ENCODE results near the gene SLC2A5. TPM values are rescaled to one million over a fixed set of nuclear protein-coding genes. Genes with fewer than 3 reads are reported as not detected.

SLC2A5 gene
- total and polyA plus RNA-seq, 9 of the 15 experiments (the other 6 are each of a cell fraction or from before 2014, with no cell fraction given) = 0.08 TPM; not detected in 8

DNA sequence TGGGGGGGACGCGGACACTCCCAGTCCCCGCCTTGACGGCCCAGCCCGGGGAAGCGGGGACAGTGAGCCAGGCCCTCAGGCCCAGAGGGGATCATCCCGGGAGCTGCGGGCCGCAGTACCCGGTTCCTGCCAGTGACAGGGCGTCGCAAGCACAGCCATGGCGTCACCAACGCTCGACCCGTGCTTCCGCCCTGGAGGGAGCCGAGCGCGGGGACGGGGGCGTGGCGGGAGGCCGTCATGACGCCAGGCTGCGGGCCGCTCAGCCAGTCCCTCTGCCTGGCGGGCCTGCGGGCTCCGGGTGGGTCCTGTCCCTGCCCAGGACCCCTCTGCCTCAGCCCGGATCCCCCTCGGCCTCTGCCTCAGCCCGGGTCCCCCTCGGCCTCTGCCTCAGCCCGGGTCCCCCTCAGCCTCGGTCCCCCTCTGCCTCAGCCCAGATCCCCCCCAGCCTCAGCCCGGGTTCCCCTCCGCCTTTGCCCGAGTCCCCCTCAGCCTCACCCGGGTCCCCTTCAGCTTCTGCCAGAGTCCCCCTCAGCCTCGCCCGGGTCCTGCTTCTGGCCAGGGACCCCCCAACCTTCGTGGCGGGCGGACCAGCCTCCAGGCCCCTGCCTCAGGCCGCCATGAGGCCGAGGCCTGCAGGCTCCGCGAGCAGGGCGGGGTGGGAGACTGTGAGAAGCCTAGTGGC lies 2.3 kb upstream of the SLC2A5 start (continued):
- no peak for TF ChIP-seq HDAC3 (IDR thresholded peaks at IDR 0.05; ENCODE audit: borderline replicate concordance, partially characterized antibody)
- TF ChIP-seq SMAD4 (CRISPR knock-in tag; conservative IDR thresholded peaks at IDR 0.05) = peak; percentile 48; the same call in 1 of the 2 replicates
- TF ChIP-seq RBM15 (IDR thresholded peaks at IDR 0.05; ENCODE audit: insufficient read depth, low read length) = no peak
- TF ChIP-seq, protein P1, sequence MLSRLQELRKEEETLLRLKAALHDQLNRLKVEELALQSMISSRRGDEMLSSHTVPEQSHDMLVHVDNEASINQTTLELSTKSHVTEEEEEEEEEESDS (CRISPR knock-in tag; IDR thresholded peaks at IDR 0.05) = no peak
- TF ChIP-seq, protein P2, sequence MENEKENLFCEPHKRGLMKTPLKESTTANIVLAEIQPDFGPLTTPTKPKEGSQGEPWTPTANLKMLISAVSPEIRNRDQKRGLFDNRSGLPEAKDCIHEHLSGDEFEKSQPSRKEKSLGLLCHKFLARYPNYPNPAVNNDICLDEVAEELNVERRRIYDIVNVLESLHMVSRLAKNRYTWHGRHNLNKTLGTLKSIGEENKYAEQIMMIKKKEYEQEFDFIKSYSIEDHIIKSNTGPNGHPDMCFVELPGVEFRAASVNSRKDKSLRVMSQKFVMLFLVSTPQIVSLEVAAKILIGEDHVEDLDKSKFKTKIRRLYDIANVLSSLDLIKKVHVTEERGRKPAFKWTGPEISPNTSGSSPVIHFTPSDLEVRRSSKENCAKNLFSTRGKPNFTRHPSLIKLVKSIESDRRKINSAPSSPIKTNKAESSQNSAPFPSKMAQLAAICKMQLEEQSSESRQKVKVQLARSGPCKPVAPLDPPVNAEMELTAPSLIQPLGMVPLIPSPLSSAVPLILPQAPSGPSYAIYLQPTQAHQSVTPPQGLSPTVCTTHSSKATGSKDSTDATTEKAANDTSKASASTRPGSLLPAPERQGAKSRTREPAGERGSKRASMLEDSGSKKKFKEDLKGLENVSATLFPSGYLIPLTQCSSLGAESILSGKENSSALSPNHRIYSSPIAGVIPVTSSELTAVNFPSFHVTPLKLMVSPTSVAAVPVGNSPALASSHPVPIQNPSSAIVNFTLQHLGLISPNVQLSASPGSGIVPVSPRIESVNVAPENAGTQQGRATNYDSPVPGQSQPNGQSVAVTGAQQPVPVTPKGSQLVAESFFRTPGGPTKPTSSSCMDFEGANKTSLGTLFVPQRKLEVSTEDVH (IDR thresholded peaks at IDR 0.05; ENCODE audit: low read depth, partially characterized antibody) = no peak
- TF ChIP-seq, protein P3, sequence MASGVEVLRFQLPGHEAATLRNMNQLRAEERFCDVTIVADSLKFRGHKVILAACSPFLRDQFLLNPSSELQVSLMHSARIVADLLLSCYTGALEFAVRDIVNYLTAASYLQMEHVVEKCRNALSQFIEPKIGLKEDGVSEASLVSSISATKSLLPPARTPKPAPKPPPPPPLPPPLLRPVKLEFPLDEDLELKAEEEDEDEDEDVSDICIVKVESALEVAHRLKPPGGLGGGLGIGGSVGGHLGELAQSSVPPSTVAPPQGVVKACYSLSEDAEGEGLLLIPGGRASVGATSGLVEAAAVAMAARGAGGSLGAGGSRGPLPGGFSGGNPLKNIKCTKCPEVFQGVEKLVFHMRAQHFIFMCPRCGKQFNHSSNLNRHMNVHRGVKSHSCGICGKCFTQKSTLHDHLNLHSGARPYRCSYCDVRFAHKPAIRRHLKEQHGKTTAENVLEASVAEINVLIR (CRISPR knock-in tag; IDR thresholded peaks at IDR 0.05) = peak; percentile 16; the same call in 1 of the 2 replicates
- peak; percentile 49 to 57; a peak in 3 of 4 replicates for TF ChIP-seq MAZ (CRISPR knock-in tag; conservative IDR thresholded peaks at IDR 0.05 in 1 of 2, IDR thresholded peaks at IDR 0.05 in 1 of 2)
- TF ChIP-seq DPF2 (IDR thresholded peaks at IDR 0.05) = no peak
- TF ChIP-seq ZNF695 (CRISPR knock-in tag; IDR thresholded peaks at IDR 0.05) = no peak
- TF ChIP-seq TRIM28 (IDR thresholded peaks at IDR 0.05) = no peak
- peak; percentile 28; the same call in 1 of the 2 replicates for TF ChIP-seq EGR1 (conservative IDR thresholded peaks at IDR 0.05)
- TF ChIP-seq, protein P4, sequence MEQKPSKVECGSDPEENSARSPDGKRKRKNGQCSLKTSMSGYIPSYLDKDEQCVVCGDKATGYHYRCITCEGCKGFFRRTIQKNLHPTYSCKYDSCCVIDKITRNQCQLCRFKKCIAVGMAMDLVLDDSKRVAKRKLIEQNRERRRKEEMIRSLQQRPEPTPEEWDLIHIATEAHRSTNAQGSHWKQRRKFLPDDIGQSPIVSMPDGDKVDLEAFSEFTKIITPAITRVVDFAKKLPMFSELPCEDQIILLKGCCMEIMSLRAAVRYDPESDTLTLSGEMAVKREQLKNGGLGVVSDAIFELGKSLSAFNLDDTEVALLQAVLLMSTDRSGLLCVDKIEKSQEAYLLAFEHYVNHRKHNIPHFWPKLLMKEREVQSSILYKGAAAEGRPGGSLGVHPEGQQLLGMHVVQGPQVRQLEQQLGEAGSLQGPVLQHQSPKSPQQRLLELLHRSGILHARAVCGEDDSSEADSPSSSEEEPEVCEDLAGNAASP (IDR thresholded peaks at IDR 0.05) = no peak
- TF ChIP-seq, protein P5, sequence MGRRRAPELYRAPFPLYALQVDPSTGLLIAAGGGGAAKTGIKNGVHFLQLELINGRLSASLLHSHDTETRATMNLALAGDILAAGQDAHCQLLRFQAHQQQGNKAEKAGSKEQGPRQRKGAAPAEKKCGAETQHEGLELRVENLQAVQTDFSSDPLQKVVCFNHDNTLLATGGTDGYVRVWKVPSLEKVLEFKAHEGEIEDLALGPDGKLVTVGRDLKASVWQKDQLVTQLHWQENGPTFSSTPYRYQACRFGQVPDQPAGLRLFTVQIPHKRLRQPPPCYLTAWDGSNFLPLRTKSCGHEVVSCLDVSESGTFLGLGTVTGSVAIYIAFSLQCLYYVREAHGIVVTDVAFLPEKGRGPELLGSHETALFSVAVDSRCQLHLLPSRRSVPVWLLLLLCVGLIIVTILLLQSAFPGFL (CRISPR knock-in tag; IDR thresholded peaks at IDR 0.05) = no peak
- TF ChIP-seq GTF2E2 (tag; IDR thresholded peaks at IDR 0.05) = no peak
- no peak for TF ChIP-seq ZNF23 (CRISPR knock-in tag; IDR thresholded peaks at IDR 0.05)
- TF ChIP-seq, protein P6, sequence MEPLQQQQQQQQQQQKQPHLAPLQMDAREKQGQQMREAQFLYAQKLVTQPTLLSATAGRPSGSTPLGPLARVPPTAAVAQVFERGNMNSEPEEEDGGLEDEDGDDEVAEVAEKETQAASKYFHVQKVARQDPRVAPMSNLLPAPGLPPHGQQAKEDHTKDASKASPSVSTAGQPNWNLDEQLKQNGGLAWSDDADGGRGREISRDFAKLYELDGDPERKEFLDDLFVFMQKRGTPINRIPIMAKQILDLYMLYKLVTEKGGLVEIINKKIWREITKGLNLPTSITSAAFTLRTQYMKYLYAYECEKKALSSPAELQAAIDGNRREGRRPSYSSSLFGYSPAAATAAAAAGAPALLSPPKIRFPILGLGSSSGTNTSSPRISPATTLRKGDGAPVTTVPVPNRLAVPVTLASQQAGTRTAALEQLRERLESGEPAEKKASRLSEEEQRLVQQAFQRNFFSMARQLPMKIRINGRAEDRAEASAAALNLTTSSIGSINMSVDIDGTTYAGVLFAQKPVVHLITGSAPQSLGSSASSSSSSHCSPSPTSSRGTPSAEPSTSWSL (CRISPR knock-in tag; IDR thresholded peaks at IDR 0.05; ENCODE audit: borderline replicate concordance) = no peak
- TF ChIP-seq ZNF717 (CRISPR knock-in tag; IDR thresholded peaks at IDR 0.05) = no peak
- TF ChIP-seq, protein P7, sequence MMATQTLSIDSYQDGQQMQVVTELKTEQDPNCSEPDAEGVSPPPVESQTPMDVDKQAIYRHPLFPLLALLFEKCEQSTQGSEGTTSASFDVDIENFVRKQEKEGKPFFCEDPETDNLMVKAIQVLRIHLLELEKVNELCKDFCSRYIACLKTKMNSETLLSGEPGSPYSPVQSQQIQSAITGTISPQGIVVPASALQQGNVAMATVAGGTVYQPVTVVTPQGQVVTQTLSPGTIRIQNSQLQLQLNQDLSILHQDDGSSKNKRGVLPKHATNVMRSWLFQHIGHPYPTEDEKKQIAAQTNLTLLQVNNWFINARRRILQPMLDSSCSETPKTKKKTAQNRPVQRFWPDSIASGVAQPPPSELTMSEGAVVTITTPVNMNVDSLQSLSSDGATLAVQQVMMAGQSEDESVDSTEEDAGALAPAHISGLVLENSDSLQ (IDR thresholded peaks at IDR 0.05) = peak; percentile 48; the same call in 1 of the 2 replicates
- TF ChIP-seq SNIP1 (IDR thresholded peaks at IDR 0.05; ENCODE audit: low read depth) = no peak
